ENCODE results near the gene TIMELESS.

Gene TIMELESS

GRCh38 chr12:56375598-56376434 is 73.4 kb downstream of the TIMELESS start:
- no peak for TF ChIP-seq CTCF (IDR thresholded peaks at IDR 0.05; ENCODE audit: low read depth, low read length)
- H3K4me3 ChIP-seq (ENCODE audit: low read depth, low read length), result no peak overlapping the region

GRCh38 chr12:56374726-56375597 is 74.3 kb downstream of the TIMELESS start:
- TF ChIP-seq CTCF (IDR thresholded peaks at IDR 0.05; ENCODE audit: low read depth, low read length), result no peak
- H3K4me3 ChIP-seq (ENCODE audit: low read depth, low read length), result no peak overlapping the region

- no peak for TF ChIP-seq CTCF (IDR thresholded peaks at IDR 0.05; ENCODE audit: low read depth, low read length)
- H3K4me3 ChIP-seq (ENCODE audit: low read depth, low read length), result no peak overlapping the region
These were observed 75.7 kb downstream of the TIMELESS start for GRCh38 chr12:56373515-56373914.

- TF ChIP-seq CTCF (IDR thresholded peaks at IDR 0.05; ENCODE audit: low read depth, low read length), result no peak
These were observed 82.3 kb downstream of the TIMELESS start for GRCh38 chr12:56366948-56367347.

More at GRCh38 chr12:56366948-56367347, 82.3 kb downstream of the TIMELESS start:
- H3K4me3 ChIP-seq (ENCODE audit: low read depth, low read length), result no peak overlapping the region
